Cortex of kidney (tissue), 1 donor: Measurements from ENCODE around the gene HOXB6.

Source experiments
- DNase-seq: peaks from one replicate; lab custom pipeline; 2025; lab: John Stamatoyannopoulos, UW

The HOXB6 gene

GRCh38 chr17:48565925-48566710, 38.7 kb downstream of the HOXB6 start:
- no peak for DNase-seq

- DNase-seq: no peak
Observed at GRCh38 chr17:48565022-48565554, 39.7 kb downstream of the HOXB6 start.

GRCh38 chr17:48564188-48565021, 40.4 kb downstream of the HOXB6 start:
- no peak for DNase-seq

DNA sequence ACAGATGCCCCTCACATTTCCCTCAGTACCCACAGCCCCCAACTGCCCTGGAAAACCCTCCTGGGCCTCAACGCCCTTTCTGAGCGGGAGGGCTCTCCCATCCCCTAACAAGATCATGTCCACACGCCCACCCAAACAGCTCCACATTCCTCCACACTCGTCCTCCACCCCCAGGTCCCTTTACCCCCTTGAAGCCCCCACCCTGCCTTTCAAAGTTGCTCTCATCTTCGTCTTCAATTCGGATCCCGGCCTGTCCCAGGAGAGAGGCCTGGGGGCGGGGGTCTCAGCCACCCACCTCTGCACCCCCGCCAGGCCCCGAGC, 41.0 kb downstream of the HOXB6 start:
- DNase-seq: no peak

- no peak for DNase-seq
Observed at GRCh38 chr17:48563385-48563838, 41.4 kb downstream of the HOXB6 start.

- no peak for DNase-seq
Observed at GRCh38 chr17:48562934-48563333, 41.9 kb downstream of the HOXB6 start.

GRCh38 chr17:48561884-48562810, 42.6 kb downstream of the HOXB6 start:
- no peak for DNase-seq

DNA sequence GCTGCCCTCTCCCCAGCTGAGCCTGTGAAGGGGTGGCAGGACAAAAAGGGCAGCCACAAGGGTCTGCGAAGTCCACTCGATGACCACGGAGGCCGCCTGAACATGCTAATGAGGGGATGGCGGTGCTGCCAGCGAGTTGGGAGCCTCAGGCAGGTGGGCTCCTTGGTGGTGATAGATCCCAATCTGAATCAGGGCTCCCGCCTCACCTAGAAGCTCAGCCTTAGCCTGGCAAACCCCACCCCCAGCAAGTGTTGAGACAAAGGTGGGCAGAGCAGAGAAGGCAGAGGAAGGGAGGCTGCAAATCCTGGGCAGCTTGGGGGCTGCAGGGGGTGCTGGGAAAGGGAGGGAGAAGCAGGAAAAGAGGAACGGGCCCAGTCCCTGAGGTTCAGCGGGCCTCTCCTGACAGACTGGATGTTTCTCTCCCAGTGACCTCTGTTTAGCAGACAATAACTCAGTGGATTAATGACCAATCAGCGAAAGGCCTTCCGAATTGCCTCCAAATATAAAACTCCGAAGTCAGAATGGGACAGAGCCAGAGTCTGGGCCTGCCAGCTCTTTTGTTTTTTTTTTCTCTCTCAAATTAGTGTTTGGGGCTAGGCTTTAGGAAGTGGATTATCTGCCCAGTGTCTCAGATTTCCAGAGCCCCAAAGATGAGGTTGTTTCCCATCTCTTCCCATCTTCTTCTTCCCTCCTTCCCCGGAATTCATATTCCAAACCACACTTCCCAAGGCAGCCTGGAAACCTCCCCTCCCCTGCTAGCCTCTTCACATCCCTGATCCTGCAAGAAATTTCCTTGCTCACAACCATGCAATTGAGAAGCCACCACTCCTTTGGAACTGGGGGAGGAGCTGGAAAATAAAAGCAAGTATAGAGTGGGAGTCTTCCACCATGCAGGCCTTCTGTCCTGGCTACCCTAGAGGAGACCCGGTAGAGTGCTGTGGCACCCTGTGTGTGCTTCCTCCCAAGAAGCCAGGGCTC, 44.7 kb downstream of the HOXB6 start:
- DNase-seq: no peak

GRCh38 chr17:48559122-48559839, 45.5 kb downstream of the HOXB6 start:
- DNase-seq: no peak

GRCh38 chr17:48558831-48559121, 46.0 kb downstream of the HOXB6 start:
- no peak for DNase-seq

GRCh38 chr17:48558057-48558830, 46.5 kb downstream of the HOXB6 start:
- DNase-seq: no peak

DNA sequence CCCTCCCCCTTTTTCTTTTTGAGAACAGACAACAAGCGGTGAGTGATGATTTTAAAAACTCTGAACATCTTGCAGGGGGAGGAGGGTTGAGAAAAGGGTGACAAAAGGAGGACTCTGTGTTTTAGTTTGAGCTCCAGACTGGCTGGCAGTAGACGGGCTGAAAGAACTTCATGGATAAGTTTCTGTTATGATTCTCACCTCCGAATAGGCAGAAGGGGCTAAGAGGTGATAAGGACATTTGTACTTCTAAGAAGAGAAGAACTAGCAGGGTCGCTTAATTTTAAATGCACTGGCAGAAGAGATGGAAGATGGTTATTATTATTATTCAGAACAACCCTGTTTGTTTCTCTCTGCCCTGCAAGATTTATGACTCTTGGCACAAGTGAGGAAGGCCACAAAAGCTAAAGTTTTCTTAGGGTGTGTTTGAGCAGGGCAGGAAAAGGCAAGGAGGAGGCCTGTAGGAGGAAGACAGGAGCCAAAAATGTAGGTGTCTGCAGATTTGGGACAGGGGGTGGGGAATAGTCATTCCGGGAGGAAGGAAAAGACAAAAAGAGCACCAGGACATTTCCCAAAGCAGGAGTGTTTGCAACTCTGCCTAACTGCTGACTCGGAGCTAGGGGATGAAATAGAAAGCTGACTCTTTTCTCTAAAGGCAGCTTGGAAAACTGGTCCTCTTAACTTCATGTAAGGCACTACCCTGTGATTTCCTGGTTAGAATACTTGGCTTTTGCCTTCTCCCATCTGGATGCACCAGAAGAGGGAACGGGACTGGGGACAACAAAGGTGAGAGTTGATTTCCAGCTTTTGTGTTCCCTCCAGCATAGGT, 48.0 kb downstream of the HOXB6 start:
- DNase-seq: no peak

DNA sequence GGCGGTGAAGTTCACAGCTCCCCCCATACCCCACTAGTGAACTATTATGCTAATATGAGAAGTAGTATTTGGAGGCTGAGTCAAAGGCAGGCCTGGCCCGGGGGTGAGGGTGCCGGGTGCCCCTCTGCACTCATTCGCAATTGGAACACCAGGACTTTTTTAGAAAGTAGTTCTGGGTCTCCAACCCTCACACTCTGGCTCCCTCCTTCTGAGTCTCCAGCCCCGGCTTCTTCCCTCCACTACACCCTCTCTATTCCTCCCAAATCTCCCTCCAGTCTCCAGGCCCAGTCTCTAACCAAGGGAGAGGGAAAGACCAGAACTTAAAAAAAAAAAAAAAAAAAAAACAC, 48.6 kb downstream of the HOXB6 start:
- no peak for DNase-seq

GRCh38 chr17:48555258-48556228, 49.2 kb downstream of the HOXB6 start:
- DNase-seq: no peak

GRCh38 chr17:48554412-48555257, 50.2 kb downstream of the HOXB6 start:
- no peak for DNase-seq

GRCh38 chr17:48553826-48554225, 51.0 kb downstream of the HOXB6 start:
- DNase-seq: no peak

- no peak for DNase-seq
Observed at GRCh38 chr17:48553190-48553547, 51.6 kb downstream of the HOXB6 start.
